K562 (cell line): ENCODE results near the gene TDRD12. TPM values are rescaled to one million over a fixed set of nuclear protein-coding genes. Genes with fewer than 3 reads are reported as not detected.

Source experiments
- ATAC-seq: fragments of 200-7000 bp; cut with Tn5 transposase; 3 replicates; pipeline ENCODE4 v1.9.1; 2020; ENCODE audit warnings: moderate library complexity
- BruUV-seq: library from RNA; stranded (reverse); fragments of 400-500 nt; replicated peaks from 2 replicates; lab custom pipeline; 2021; lab: Mats Ljungman, UMichigan
- CTCF ChIA-PET: fragments of 300-600 bp; formaldehyde crosslinking; extraction: SDS; loops from one replicate; lab custom pipeline; 2021; ENCODE audit warnings: low intra/inter-chr PET ratio; lab: Yijun Ruan, JAX
- POLR2A ChIA-PET: fragments of 300-600, 350-650 bp; sonication (Branson Sonifier 250); formaldehyde crosslinking; extraction: SDS; loops from one replicate; lab custom pipeline; 2021; ENCODE audit warnings: antibody characterized with exemption, inconsistent platforms; lab: Yijun Ruan, JAX
- DNase-seq, 4 experiments: peaks; one replicate each; pipeline versions ENCODE4 v3.0.0 to v3.0.0-alpha.2; 2011 to 2018; ENCODE audit warnings: low spot score in 3 of 4, mixed read lengths in 3 of 4; ENCODE audit errors: extremely low read depth in 1 of 4
- FAIRE-seq: peaks from 2 replicates; lab custom pipeline; 2011; peaks lifted over from hg19 to GRCh38; lab: Jason Lieb, UNC
- H2AFZ ChIP-seq: 2 replicates; pipeline ENCODE4 v1.6.0; 2011; ENCODE audit warnings: low read depth, low read length, control low read depth, inconsistent platforms
- H3K27ac ChIP-seq: fragments of 200-600 bp; 3 replicates; pipeline ENCODE4 v1.8.0; 2011; ENCODE audit warnings: low read depth, mild to moderate bottlenecking, control low read depth, inconsistent platforms, low read length, moderate library complexity, mixed read lengths; ENCODE audit errors: extremely low read depth
- H3K27me3 ChIP-seq, 2 experiments: fragments of 300-600 bp in 1 of 2; 2 replicates in 1 of 2; 3 replicates in 1 of 2; pipeline versions ENCODE4 v1.6.0 to v1.8.0; 2011; ENCODE audit warnings: inconsistent platforms in 2 of 2, low read length in 2 of 2, mild to moderate bottlenecking in 1 of 2, mixed read lengths in 1 of 2, moderate library complexity in 1 of 2; ENCODE audit not compliant: control insufficient read depth in 2 of 2, insufficient read depth in 2 of 2
- H3K36me3 ChIP-seq: fragments of 300-600 bp; 3 replicates; pipeline ENCODE4 v1.8.0; 2011; ENCODE audit warnings: mild to moderate bottlenecking, low read length, inconsistent platforms; ENCODE audit not compliant: control insufficient read depth, insufficient read depth
- H3K4me1 ChIP-seq, 2 experiments: fragments of 200-600 bp in 1 of 2; replicated peaks in 1 of 2; 2 replicates in 1 of 2; 3 replicates in 1 of 2; pipeline versions ENCODE4 v1.5.1 to v1.8.0; 2011; ENCODE audit warnings: inconsistent platforms in 2 of 2, low read length in 2 of 2, mild to moderate bottlenecking in 1 of 2, mixed read lengths in 1 of 2, moderate library complexity in 1 of 2; ENCODE audit not compliant: control insufficient read depth in 2 of 2, insufficient read depth in 2 of 2
- H3K4me2 ChIP-seq: 2 replicates; pipeline ENCODE4 v1.6.1; 2011; ENCODE audit warnings: low read length, control low read depth, inconsistent platforms, mixed read lengths; ENCODE audit not compliant: insufficient read depth
- H3K4me3 ChIP-seq: fragments of 200-600 bp; sonication (generic), shearing (Covaris generic); 2 replicates; pipeline ENCODE4 v1.5.1; 2016; ENCODE audit warnings: control low read depth, inconsistent platforms
- H3K79me2 ChIP-seq: fragments of 200-600 bp; 3 replicates; pipeline ENCODE4 v1.8.0; 2011; ENCODE audit warnings: low read length, inconsistent platforms; ENCODE audit not compliant: control insufficient read depth, insufficient read depth
- H3K9ac ChIP-seq, 2 experiments: 2 replicates each; pipeline versions ENCODE4 v1.6.0 to v1.6.1; 2011; ENCODE audit warnings: low read depth in 2 of 2, low read length in 2 of 2, control low read depth in 1 of 2, inconsistent platforms in 1 of 2, mild to moderate bottlenecking in 1 of 2, mixed read lengths in 1 of 2; ENCODE audit not compliant: insufficient read depth in 1 of 2
- H3K9me1 ChIP-seq: one replicate; pipeline ENCODE4 v1.6.0; 2011; ENCODE audit warnings: inconsistent platforms, mild to moderate bottlenecking, low read length, moderate library complexity; ENCODE audit not compliant: control insufficient read depth, insufficient read depth
- H3K9me3 ChIP-seq: replicated peaks from 2 replicates; pipeline ENCODE4 v1.5.1; 2011; ENCODE audit warnings: low read depth, low read length, inconsistent platforms; ENCODE audit not compliant: control insufficient read depth, insufficient read depth
- H4K20me1 ChIP-seq: replicated peaks from 2 replicates; pipeline ENCODE4 v1.6.1; 2011; ENCODE audit warnings: low read length, inconsistent platforms, mixed read lengths; ENCODE audit not compliant: control insufficient read depth, insufficient read depth
- CBX8 ChIP-seq: fragments of 200-600 bp; sonication (generic); IDR thresholded peaks from 2 replicates; pipeline ENCODE4 v1.6.1; 2012; ENCODE audit warnings: borderline replicate concordance, mixed run types, low read depth, mild to moderate bottlenecking, moderate library complexity, mixed read lengths, low read length, control low read depth, inconsistent platforms; ENCODE audit not compliant: poor library complexity, severe bottlenecking; ENCODE audit errors: extremely low read depth
- HNRNPK ChIP-seq: fragments of 200-400 bp; formaldehyde crosslinking; IDR thresholded peaks from one replicate; pipeline ENCODE4 v1.6.1; 2018; ENCODE audit warnings: mild to moderate bottlenecking, low read depth, low read length; ENCODE audit not compliant: poor library complexity, severe bottlenecking
- MYC ChIP-seq, 2 experiments: fragments of 250-450 bp in 1 of 2; sonication (Bioruptor Pico) in 1 of 2; IDR thresholded peaks; 2 replicates each; pipeline versions ENCODE4 v1.5.1 to v1.6.1; 2012 to 2021; ENCODE audit warnings: low read depth in 2 of 2, borderline replicate concordance in 1 of 2, improper control_type of control experiment in 1 of 2, low read length in 1 of 2, mild to moderate bottlenecking in 1 of 2, moderate library complexity in 1 of 2
- NR1H2 ChIP-seq: sonication (generic); formaldehyde crosslinking; IDR thresholded peaks from 2 replicates; pipeline ENCODE4 v1.4.0; 2020; ENCODE audit warnings: mild to moderate bottlenecking, missing genetic modification reagents
- PHTF2 ChIP-seq: fragments of 250-450 bp; sonication (Bioruptor Pico); IDR thresholded peaks from 2 replicates; pipeline ENCODE4 v1.5.0; 2021; ENCODE audit warnings: mild to moderate bottlenecking
- SMAD4 ChIP-seq: fragments of 250-450 bp; sonication (Bioruptor Pico); conservative IDR thresholded peaks from 2 replicates; pipeline ENCODE4 v1.8.0; 2021; ENCODE audit warnings: inconsistent platforms, mild to moderate bottlenecking, moderate library complexity
- THRAP3 ChIP-seq: fragments of 450-650 bp; IDR thresholded peaks from 2 replicates; pipeline ENCODE4 v1.6.1; 2016; ENCODE audit warnings: mild to moderate bottlenecking, inconsistent platforms, borderline replicate concordance
- ZNF174 ChIP-seq: fragments of 250-450 bp; sonication (Bioruptor Pico); IDR thresholded peaks from 2 replicates; pipeline ENCODE4 v1.4.0; 2020; ENCODE audit warnings: mild to moderate bottlenecking
- ZNF23 ChIP-seq: fragments of 250-450 bp; sonication (Bioruptor Pico); IDR thresholded peaks from 2 replicates; pipeline ENCODE4 v1.4.0; 2020; ENCODE audit warnings: mild to moderate bottlenecking
- ZNF354B ChIP-seq: fragments of 250-450 bp; sonication (Bioruptor Pico); IDR thresholded peaks from 2 replicates; pipeline ENCODE4 v1.4.0; 2020
- ZNF407 ChIP-seq: fragments of 450-650 bp; IDR thresholded peaks from 2 replicates; pipeline ENCODE4 v1.6.1; 2016; ENCODE audit warnings: low read depth
- ZNF75A ChIP-seq: fragments of 450-650 bp; formaldehyde crosslinking; IDR thresholded peaks from 2 replicates; pipeline ENCODE4 v1.4.0; 2020; ENCODE audit warnings: mild to moderate bottlenecking
- WGBS: fragments of 100-300 bp; shearing (Covaris generic); methylation state at CpG from one replicate; pipeline ENCODE4 v1.1.6; 2016; ENCODE audit warnings: low coverage, mixed read lengths; ENCODE audit not compliant: insufficient coverage; ENCODE audit errors: missing lambda C conversion rate; 5-methylcytosine and 5-hydroxymethylcytosine counted together
- in situ Hi-C: fragments of 300-500 bp; cut with MboI; formaldehyde crosslinking; loops from 4 replicates; pipeline ENCODE4 v1.15.0; 2018; ENCODE audit warnings: inconsistent platforms, mixed read lengths
- intact Hi-C: fragments of 100-400 bp; cut with micrococcal nuclease; formaldehyde crosslinking; loops from 2 replicates; pipeline ENCODE4 v1.14.2; 2022
- polyA plus RNA-seq, 8 experiments: library from polyadenylated mRNA; depleted of rRNA in 4 of 8; stranded (reverse) in 5 of 8; unstranded in 3 of 8; fragments of >200 nt; fragmentation: Nextera tagmentation in 2 of 8; fragmentation: Illumina TruSeq in 1 of 8; extraction: Ambion mirVana in 2 of 8; extraction: Trizol in 1 of 8; gene quantifications; 2 replicates each; pipeline versions ENCODE4 v1.2.1 to v1.2.3, GENCODE V29; 2011 to 2014; ENCODE audit warnings: inconsistent platforms in 1 of 8, missing spikeins in 1 of 8
- total RNA-seq, 7 experiments: library from RNA; depleted of rRNA in 6 of 7; stranded (reverse); fragments of >200 nt in 6 of 7; fragmentation: Illumina TruSeq in 2 of 7; extraction: Trizol in 2 of 7; gene quantifications; 2 replicates each; pipeline versions ENCODE4 v1.2.1 to v1.2.3, GENCODE V29; 2011 to 2021; ENCODE audit warnings: low replicate concordance in 1 of 7

Gene TDRD12
- total and polyA plus RNA-seq, 9 of the 15 experiments (the other 6 are each of a cell fraction or from before 2014, with no cell fraction given): 0.03 TPM; not detected in 8

- no TSS peak for BruUV-seq
- Histone ChIP-seq H3K4me2 (no peak overlapping the region), H3K4me3 (no peak overlapping the region), H3K79me2 (peaks cover 28% of the 10 kb centered on the region), H3K9ac (no peak overlapping the region), H3K36me3 (no peaks in the 10 kb centered on the region), H3K4me1 (peaks cover 22 to 28% of the 10 kb centered on the region in 2 experiments; a peak in 4 of 5 replicates), H3K27ac (0 out of 3 replicates have a peak overlapping the region, but pooled peaks have one; percentile 7), H2AFZ (peak overlapping the region; percentile 64), H4K20me1 (no peaks in the 10 kb centered on the region), H3K27me3 (no peaks in the 10 kb centered on the region), H3K9me1 (no peaks in the 10 kb centered on the region), H3K9me3 (no peaks in the 10 kb centered on the region)
- in situ Hi-C loops (no loop called here), intact Hi-C loops (loop anchor here (1.0 kb wide), 1 partner anchor 12 kb away; the partner anchor contains the start of genes ANKRD27 and RGS9BP)
- ChIA-PET POLR2A (no interaction called here), CTCF (no interaction called here)
- ATAC-seq (no peak), FAIRE-seq (no peak), DNase-seq (no peak)
- 69% methylated on average over 6 of the region's 6 CpGs for WGBS
- TF ChIP-seq THRAP3: no peak
- no peak for TF ChIP-seq HNRNPK
- TF ChIP-seq SMAD4 (CRISPR knock-in tag): peak; percentile 97
- no peak for TF ChIP-seq CBX8
- peak; percentile 77; the same call in 1 of the 2 replicates for TF ChIP-seq ZNF354B (CRISPR knock-in tag)
- no peak for TF ChIP-seq NR1H2 (CRISPR knock-in tag)
- peak; percentile 85 for TF ChIP-seq ZNF23 (CRISPR knock-in tag)
- TF ChIP-seq MYC (IDR thresholded peaks at IDR 0.05; ENCODE audit: low read depth, low read length): no peak
- TF ChIP-seq MYC (CRISPR knock-in tag; IDR thresholded peaks at IDR 0.05; ENCODE audit: borderline replicate concordance, low read depth): peak; percentile 86; the same call in 1 of the 2 replicates
- TF ChIP-seq ZNF407: no peak
- TF ChIP-seq ZNF174 (CRISPR knock-in tag): 0 out of 2 replicates have a peak, but pooled peaks have one; percentile 76
- TF ChIP-seq ZNF75A (CRISPR knock-in tag): peak; percentile 68; the same call in 1 of the 2 replicates
- peak; percentile 63; the same call in 1 of the 2 replicates for TF ChIP-seq PHTF2 (CRISPR knock-in tag)
Measured at GRCh38 chr19:32686847-32687475, 32.6 kb upstream of the TDRD12 start.
